Panc1 (cell line): Measurements from ENCODE around the gene KTN1.

Source experiments
- POLR2AphosphoS5 ChIP-seq: IDR thresholded peaks from 2 replicates; pipeline ENCODE4 v1.6.1; 2012; ENCODE audit warnings: mild to moderate bottlenecking, low read depth, low read length, moderate library complexity
- SIN3A ChIP-seq: IDR thresholded peaks from 2 replicates; pipeline ENCODE4 v1.6.1; 2012; ENCODE audit warnings: low read depth, mild to moderate bottlenecking, low read length, moderate library complexity, borderline replicate concordance; ENCODE audit not compliant: insufficient read depth
- TCF7L2 ChIP-seq: IDR thresholded peaks from 2 replicates; pipeline ENCODE4 v1.6.1; 2011; ENCODE audit warnings: mild to moderate bottlenecking, low read depth, low read length, inconsistent platforms
- TF ChIP-seq, protein P1 (sequence below): fragments of 450-650 bp; IDR thresholded peaks from 2 replicates; pipeline ENCODE4 v1.5.1; 2017; ENCODE audit warnings: mild to moderate bottlenecking

DNA sequence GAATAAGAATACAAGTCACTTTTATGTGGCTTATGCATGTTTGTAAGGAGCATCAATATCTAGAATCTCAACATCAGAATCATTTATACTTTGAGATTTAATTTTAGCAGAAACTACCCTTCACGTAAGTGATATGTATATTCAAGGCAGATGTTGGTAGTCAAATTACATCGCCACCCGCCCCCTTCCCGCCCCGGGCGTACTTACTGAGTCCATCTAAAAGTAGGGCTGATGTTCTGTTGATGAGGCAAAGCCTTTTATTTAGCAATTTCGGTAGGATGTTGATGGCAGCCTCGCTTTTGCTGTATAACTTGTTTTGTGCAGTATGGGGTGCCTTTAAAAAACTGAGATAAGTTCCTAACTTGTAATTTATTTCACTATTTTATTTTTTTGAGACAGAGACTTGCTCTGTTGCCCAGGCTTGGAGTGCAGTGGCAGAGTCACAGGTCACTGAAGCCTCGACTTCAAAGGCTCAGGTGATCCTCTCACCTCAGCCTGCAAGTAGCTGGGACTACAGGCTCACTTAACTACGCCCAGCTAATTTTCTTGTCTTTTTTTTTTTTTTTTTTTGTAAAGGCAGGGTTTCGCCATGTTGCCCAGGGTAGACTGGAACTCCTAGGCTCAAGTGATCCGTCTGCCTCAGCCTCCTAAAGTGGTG is 30.8 kb downstream of the KTN1 start:
- TF ChIP-seq, protein P1, sequence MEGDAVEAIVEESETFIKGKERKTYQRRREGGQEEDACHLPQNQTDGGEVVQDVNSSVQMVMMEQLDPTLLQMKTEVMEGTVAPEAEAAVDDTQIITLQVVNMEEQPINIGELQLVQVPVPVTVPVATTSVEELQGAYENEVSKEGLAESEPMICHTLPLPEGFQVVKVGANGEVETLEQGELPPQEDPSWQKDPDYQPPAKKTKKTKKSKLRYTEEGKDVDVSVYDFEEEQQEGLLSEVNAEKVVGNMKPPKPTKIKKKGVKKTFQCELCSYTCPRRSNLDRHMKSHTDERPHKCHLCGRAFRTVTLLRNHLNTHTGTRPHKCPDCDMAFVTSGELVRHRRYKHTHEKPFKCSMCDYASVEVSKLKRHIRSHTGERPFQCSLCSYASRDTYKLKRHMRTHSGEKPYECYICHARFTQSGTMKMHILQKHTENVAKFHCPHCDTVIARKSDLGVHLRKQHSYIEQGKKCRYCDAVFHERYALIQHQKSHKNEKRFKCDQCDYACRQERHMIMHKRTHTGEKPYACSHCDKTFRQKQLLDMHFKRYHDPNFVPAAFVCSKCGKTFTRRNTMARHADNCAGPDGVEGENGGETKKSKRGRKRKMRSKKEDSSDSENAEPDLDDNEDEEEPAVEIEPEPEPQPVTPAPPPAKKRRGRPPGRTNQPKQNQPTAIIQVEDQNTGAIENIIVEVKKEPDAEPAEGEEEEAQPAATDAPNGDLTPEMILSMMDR: no peak
- TF ChIP-seq POLR2AphosphoS5: no peak
- TF ChIP-seq SIN3A: no peak
- TF ChIP-seq TCF7L2: no peak
